Epithelial cell of esophagus (primary cell): Measurements from ENCODE around the gene CNTN1.
A peak's percentile ranks its signal among the peaks of the same experiment; 100 is the strongest.

ENCODE experiments used
- DNase-seq: peaks from one replicate; pipeline ENCODE4 v3.0.0; 2010; ENCODE audit warnings: low read depth
- H3K4me3 ChIP-seq: 2 replicates; pipeline ENCODE4 v1.5.1; 2011; ENCODE audit warnings: mild to moderate bottlenecking, low read length, control low read depth
- TF ChIP-seq, protein P1 (sequence below): IDR thresholded peaks from 2 replicates; pipeline ENCODE4 v1.5.1; 2011; ENCODE audit warnings: low read depth, mild to moderate bottlenecking, low read length, control low read depth, inconsistent platforms; ENCODE audit not compliant: insufficient read depth; ENCODE audit errors: missing control alignments

CNTN1 gene

GRCh38 chr12:40793471-40793870 is 101.2 kb downstream of the CNTN1 start:
- no peak overlapping the region for H3K4me3 ChIP-seq
- TF ChIP-seq, protein P1, sequence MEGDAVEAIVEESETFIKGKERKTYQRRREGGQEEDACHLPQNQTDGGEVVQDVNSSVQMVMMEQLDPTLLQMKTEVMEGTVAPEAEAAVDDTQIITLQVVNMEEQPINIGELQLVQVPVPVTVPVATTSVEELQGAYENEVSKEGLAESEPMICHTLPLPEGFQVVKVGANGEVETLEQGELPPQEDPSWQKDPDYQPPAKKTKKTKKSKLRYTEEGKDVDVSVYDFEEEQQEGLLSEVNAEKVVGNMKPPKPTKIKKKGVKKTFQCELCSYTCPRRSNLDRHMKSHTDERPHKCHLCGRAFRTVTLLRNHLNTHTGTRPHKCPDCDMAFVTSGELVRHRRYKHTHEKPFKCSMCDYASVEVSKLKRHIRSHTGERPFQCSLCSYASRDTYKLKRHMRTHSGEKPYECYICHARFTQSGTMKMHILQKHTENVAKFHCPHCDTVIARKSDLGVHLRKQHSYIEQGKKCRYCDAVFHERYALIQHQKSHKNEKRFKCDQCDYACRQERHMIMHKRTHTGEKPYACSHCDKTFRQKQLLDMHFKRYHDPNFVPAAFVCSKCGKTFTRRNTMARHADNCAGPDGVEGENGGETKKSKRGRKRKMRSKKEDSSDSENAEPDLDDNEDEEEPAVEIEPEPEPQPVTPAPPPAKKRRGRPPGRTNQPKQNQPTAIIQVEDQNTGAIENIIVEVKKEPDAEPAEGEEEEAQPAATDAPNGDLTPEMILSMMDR, result no peak
- DNase-seq, result no peak

DNA sequence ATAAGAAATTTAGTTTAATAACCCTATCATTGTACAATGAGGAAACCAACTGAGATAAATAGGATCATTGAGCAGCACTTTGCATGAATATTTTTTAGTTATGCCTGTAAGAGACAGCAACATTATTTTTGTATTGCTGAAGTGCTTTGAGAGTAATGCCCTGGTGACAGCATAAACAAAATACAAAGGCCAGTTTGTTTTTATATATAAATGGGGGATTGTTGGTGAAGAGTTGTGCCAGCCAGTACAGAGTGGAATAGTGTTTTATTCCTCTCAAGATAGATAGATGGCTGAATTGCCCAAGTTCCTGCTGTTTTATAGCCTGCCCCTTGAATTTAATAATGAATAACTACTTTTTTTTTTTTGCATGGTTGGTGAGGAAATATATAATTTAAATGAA is 101.8 kb downstream of the CNTN1 start:
- H3K4me3 ChIP-seq, result no peak overlapping the region
- TF ChIP-seq, protein P1, result no peak
- DNase-seq, result no peak

DNA sequence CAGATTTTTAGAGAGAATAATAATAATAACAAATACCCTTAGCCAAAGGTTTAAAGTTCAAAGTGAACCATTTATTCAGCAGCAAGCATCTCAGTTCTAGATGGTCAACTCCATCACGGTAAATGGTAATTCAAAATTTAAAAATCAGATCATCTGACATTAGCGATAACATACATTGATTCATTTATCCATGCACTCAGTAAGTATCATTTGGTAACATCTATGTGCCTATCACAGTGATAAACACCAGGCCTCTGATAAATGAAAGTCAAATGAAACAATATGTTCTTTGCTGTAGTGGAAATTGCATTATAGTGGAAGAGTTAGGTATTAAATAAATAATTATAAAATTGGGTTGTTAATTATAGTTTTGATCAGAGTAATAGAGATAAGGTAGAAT is 108.8 kb downstream of the CNTN1 start:
- TF ChIP-seq, protein P1, result no peak

DNA sequence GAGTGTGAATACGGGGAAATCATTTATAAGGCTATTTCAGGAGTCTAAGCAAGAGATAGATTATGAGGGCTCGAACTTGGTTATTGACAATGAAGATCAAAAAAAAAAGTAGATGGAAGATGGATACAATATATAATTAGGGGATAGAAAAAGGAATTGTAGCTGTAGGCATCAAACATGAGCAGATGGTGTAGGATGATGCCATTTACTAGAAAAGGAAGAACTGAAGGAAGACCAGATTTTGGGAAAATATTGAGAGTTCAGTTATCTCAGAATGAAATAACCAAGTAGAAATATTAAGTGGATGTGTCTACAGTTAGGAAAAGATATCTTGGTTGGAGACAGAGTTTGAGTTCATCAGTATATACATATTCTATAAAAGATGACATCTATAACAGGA is 109.6 kb downstream of the CNTN1 start:
- H3K4me3 ChIP-seq, result no peak overlapping the region
- DNase-seq, result no peak
- TF ChIP-seq, protein P1, result no peak

More for the DNA sequence above, 108.8 kb downstream of the CNTN1 start:
- no peak overlapping the region for H3K4me3 ChIP-seq
- DNase-seq, result no peak

DNA sequence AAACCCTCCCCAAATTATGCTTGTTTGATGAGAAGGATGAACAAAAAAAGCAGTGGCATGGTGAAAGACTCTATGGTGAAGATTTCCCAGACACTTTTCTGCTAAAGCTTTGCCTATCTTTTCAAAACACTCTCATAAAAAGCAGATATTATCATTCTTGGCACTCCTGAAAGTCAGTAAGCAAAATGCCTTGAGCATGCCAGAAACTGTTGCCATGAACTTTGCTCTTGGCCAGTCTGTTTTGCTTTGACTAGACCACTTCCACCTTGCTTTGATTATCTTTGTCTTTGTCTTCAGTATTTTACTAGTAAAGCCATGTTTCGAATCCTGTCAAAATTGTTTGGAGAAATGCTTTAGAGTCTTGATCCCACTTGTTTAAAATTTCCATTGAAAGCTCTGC is 110.4 kb downstream of the CNTN1 start:
- TF ChIP-seq, protein P1, result no peak
- DNase-seq, result no peak
- no peak overlapping the region for H3K4me3 ChIP-seq

- DNase-seq, result no peak
- TF ChIP-seq, protein P1, result no peak
- H3K4me3 ChIP-seq, result no peak overlapping the region
Measured at GRCh38 chr12:40819436-40820108, 127.3 kb downstream of the CNTN1 start.

- DNase-seq, result peak; percentile 18
- TF ChIP-seq, protein P1, result no peak
- H3K4me3 ChIP-seq, result no peak overlapping the region
Measured at GRCh38 chr12:40820794-40821484, 128.7 kb downstream of the CNTN1 start.
